Measurements from ENCODE around the gene SH3PXD2B.

Gene SH3PXD2B

DNA sequence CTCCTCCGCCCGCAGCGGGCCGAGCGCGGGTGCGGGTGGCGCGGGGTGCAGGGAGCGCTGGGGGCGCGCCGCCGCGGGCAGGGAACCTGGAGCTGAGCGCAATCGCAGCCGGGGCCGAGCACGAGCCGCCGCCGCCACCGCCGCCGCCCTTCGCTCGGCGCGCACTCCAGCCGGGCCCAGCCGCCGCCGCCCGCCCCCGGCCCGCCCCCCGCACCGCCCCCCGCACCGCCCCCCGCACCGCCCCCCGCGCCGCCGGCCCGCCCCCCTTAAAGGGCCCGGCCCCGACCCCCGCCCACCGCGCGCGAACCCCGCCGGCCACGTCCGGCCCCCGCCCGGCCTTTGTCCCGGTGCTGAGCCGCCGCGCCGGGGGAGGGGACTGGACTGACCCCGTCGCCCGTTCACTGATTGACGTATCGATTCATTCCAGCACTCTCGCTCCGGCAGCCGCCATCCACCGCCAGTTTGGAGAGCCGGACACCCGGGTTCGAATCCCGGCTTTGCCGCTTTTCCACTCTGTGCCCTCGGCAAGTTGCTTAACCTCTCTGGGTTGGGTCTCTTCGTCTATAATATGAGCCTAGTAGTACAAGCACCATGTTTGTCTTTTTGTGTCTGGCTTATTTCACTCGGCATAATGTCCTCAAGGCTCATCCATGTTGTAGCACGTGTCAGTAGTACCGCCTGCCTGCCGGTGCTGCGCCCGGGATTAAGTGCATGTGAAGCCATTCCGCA lies at the start of gene SH3PXD2B:
SH3PXD2B (minus strand) TSS at position 168 of the 729 bp plus-strand sequence. CDS start 173 bp downstream, outside the sequence.
- no peak for DNase-seq

DNA sequence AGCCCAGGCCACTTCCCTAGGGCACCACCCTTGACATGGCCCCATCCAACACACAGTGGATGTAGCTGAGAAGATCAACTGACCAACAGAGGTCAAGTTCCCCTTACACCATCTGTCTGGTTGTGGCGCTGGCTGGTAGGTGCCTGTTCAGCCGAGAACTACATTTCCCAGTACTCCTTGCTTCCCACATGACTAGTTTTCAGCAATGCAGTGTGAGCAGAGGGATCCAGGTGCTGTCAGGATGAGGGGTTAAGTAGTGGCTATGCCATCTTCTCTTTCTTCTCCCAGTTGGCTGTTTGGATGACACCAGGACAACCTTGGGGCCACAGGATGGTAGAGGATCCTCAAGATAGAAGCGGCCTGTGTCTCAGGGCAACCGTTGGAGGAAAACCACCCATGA lies 48.6 kb upstream of the SH3PXD2B start:
- no peak for DNase-seq

DNA sequence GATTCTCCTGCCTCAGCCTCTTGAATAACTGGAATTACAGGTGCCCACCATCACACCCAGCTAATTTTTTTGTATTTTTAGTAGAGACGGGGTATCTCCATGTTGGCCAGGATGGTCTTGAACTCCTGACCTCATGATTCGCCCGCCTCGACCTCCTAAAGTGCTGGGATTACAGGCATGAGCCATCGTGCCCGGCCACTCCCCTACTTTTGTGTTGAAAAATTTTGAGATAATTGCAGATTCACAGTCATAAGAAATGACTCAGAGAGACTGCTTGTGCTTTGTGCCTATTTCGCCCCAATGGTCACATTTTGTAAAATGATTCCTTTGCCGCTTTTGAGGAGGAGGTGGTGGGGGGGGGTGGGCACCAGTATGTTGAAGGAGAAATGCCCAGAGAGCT lies 48.1 kb upstream of the SH3PXD2B start:
- no peak for DNase-seq

DNA sequence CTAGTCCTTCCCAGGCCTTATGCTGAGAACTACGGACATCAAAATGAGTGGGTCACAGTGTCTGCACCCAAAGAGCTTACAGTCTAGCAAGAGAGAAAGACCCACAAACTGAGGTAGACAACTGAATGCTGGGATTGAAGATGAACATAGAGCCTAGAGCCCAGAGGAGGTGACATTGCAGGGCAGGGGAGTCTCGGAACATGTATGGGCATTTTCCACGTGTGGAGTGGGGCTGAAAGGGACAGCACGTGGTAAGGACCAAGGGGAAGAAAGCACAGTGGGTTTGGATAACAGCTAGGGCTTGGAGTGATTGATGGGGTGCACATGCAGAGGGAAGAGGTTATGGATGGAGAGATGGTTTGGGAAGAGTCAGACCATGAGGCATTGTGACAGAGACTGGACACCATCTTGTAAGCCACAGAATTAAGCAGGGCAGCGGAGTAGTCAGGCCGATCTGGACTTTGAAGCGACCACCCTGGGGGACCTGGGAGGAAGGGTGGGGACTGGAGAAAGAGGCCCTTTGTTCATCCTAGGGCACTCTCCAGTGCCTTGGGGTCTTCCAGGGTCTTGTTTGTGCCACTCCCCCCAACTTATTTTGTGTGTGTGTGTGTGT lies 47.5 kb upstream of the SH3PXD2B start:
- DNase-seq: no peak

DNA sequence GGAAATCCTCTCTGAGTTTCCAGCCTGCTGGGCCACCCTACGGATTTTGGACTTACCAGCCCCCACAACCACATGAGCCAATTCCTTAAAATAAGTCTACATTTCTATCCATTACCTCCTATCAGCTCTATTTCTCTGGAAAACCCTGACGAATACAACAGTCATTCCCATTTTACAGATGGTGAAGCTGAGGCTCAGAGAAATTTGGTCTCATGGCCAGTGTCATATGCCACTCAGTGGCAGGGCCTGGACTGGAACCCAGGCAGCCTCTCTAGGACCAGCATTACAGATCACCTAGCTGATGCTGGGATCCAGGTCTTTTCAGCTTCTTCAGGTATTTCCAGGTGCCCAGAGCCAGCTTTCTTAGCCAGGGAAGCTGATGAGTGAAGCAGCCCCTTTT lies 45.0 kb upstream of the SH3PXD2B start:
- no peak for DNase-seq

DNA sequence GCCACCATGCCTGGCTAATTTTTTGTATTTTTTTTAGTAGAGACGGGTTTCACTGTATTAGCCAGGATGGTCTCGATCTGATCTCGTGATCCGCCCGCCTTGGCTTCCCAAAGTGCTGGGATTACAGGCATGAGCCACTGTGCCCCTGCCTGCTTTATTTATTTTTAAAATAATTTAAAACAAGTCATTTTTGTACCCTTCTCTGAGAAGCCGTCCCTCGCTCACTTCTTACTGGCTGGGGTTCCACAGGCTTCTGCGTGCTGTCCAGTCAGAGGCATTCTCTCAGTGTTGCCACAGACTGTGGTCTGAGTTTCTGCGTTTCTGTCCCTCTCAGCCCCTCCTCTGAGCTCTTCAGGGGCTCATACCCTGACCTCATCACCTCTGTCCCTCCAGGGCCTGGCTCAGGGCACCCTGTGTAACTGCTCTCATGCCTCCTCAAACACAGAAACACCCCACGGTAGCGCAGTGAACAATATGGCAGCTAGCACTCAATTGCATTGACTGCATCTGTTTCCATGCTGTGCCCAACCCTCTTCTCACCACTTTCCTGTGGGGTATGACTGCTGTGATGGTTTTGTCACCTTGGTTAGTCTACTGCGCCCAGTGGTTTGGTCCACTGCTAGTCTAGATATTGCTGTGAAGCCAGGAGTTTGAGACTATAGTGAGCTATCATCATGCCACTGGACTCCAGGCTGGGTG lies 44.3 kb upstream of the SH3PXD2B start:
- DNase-seq: no peak

DNA sequence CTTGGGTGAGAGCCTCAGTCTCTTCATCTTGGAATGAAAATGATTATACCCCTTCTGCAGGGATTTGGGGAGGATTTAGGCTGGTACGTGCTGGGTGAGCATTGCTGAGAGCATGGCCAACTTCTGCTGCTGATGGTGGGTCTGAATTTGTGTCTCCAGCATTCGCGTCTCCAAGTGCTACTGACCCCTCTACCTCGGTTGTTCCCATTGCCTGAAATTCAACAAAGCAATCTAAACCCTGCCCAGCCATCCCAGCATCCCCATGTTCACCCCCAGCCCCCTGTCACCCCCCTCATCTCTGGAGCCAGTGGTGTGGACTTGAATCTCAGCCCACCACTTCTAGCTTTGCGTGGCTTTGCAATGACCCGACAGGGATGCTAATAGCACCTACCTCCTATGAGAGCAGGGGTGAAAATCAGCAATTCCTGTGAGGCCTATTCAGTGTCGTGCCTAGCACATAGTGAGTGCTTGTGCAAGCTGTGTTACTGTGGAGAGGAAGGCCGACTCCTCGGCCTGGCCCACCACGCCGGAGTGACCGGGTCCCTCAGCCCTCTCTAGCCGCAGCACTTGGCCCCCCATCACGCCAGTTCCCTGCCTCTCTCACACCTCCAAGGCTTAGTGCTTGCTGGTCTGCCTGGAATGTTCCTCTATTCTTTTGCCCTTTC lies 43.4 kb upstream of the SH3PXD2B start:
- DNase-seq: no peak

DNA sequence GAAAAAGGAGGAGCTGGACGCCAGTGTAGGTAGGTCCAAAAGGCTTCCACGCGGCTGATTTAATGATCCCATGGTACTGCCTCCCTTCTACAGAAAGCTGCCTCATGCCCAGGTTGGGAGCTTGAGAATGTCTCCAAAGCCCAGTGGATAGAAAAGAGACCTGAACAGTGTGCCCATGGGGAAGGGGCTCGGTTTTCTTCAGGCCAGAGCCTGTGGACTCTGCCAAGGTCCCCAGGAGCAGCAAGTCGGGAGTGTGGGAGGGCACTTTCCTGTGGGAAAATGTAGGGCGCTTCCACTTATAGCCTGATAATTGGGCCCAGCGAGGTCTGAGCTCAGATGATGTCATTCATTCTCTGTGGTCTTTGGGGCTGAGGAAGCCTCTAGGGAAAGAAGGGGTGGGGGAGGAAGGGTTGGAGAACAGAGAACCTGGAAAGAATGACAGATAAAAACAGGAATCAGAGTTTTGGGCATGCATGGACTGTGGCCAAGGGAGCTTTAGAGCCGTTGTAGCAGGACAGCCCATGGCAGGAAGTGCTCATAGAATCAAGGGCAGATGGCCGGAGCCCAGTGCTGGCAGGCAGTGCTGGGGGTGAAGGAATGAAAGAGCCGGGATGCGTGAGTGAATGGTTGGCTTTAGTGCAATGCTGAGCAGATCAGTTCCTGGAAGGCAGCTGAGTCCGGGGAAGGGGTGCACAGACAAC lies 42.5 kb upstream of the SH3PXD2B start:
- no peak for DNase-seq

DNA sequence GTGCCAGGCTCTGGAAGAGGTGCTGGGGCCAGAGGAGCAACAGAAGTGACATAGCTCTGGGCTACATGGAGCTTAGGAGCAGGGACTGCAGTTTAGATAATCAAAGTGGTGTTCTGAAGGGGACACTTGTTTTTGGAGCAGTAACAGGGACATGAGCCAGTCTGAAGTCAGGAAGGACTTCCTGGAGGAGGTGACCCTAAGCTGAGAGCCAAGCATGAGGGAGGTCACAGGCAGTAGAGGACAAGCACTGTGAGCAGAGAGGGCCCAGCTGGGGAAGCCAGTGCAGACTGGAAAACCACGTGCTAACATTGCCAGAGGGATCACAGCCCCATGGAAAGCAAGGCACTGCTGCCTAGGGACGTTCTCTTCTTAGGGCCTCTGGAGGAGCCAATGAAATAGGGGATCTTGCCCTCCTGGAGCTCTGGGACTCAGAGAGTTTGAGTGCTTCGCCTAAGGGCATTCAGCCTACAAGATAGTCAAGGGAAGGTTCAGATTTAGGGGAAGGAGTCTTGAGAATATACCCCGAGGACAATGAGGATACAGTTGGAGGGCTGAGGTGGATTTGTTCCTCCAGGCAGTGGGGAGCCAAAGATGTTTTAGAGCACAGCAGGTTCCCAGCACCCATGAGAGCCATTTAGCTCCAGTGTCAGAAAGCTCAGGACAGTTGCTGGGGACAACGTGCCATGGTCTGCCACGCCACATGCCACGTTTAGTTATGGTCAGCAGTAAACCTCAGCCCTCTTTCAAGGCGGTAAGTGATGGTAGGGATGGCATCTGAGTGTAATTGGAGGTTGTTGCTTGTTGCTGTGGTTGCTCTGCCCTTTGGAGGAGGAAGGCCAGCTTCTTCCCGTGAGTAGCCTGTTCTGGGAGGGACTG lies 40.5 kb upstream of the SH3PXD2B start:
- no peak for DNase-seq

DNA sequence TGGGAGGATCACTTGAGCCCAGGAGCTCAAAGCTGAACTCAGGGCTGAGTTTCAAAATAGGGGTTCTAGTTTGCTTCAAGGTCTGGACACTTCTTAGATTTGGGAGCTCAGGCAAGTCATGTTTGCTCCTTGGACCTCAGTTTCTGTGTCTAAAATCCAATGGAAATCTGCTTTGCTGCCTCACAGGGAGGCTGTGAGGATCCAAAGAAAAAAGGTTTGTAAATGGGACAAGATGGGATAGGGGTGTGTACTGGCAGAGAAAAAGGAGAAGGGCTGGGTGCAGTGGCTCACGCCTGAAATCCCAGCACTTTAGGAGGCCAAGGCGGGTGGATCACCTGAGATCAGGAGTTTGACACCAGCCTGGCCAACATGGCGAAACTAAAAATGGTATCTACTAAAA lies 39.6 kb upstream of the SH3PXD2B start:
- DNase-seq: no peak

DNA sequence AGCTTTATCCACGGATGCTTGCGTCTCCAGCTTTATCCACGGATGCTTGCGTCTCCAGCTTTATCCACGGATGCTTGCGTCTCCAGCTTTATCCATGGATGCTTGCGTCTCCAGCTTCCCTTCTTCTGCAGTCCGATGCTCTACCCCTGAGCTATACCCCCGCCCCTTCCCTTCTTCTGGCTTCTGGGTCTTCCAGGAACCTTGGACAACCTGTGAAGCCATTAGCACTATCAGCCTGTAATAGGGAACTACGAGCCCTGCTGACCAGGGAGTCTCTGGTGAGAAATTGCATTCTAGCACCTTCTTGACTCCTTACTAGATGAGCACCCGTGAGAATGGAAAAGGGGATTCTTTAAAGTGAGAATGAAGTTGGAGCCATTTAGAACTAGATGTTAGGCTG lies 39.1 kb upstream of the SH3PXD2B start:
- DNase-seq: no peak

DNA sequence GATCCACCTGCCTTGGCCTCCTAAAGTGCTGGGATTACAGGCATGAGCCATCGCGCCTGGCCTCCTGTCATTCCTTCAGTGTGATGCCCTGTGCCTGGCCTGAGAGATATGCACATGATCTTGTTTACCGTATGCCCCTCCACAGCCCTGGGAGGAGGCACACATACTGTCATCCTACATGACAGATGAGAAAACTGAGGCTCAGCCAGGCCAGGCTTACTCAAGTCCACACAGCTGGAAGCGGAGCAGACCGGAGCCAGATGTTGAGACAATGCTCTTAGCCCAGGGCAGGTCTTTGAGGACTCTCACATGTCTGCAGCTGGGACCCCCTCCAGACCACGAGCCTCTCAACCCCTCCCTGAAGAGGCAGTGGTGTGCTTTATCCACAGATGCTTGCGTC lies 38.7 kb upstream of the SH3PXD2B start:
- no peak for DNase-seq

DNA sequence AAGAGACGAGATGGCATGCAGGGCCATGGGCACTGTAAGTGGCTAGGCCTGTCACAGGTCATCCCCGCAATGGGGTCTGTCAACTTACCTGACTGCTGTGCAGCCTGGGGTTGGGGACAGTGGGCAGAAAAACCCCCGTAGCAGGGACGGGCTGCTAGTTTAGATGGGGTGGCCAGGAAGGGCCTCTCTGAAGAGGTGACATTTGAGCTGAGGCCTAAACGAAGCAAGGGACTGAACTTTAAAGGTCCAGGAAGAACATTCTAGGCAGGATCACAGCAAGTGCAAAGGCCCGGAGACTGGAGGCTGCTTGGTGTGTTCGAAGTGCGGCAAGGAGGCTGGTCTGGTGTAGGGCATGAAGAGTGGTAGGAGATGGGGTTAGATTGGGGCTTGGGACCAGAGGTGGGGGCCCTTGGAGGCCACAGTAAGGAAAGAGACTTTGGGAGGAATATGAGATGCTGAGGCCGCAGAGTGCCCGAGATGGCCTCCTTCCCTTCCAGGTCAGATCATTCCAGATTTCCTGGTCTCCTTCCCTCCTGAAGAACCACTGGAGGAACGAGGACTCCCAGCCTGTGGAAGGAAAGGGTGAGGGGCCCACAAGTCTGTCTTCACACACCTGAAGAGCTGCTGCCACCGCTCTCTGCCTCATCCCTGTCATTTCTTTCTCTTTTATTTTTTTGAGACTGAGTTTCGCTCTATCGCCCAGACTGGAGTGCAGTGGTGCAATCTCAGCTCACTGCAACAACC lies 37.9 kb upstream of the SH3PXD2B start:
- DNase-seq: no peak

DNA sequence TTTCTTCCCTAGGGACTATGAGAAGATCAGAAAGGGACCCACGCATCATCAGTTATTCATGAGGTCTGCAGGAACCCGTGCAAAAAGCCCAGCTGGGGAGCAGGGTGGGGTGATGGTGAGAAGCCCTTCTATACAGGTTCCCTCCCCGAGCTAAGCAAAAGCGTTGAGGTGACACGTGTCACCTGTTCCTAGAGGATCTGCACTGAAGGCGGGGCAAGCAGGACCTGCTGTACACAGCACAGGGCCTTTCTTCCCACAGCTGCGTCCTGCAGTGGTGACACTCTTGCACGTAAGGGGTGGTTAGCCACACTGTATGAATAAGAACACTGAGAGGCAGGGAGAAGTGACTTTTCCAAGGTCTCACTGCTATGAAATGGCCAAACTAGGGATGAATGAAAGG lies 37.2 kb upstream of the SH3PXD2B start:
- DNase-seq: no peak

DNA sequence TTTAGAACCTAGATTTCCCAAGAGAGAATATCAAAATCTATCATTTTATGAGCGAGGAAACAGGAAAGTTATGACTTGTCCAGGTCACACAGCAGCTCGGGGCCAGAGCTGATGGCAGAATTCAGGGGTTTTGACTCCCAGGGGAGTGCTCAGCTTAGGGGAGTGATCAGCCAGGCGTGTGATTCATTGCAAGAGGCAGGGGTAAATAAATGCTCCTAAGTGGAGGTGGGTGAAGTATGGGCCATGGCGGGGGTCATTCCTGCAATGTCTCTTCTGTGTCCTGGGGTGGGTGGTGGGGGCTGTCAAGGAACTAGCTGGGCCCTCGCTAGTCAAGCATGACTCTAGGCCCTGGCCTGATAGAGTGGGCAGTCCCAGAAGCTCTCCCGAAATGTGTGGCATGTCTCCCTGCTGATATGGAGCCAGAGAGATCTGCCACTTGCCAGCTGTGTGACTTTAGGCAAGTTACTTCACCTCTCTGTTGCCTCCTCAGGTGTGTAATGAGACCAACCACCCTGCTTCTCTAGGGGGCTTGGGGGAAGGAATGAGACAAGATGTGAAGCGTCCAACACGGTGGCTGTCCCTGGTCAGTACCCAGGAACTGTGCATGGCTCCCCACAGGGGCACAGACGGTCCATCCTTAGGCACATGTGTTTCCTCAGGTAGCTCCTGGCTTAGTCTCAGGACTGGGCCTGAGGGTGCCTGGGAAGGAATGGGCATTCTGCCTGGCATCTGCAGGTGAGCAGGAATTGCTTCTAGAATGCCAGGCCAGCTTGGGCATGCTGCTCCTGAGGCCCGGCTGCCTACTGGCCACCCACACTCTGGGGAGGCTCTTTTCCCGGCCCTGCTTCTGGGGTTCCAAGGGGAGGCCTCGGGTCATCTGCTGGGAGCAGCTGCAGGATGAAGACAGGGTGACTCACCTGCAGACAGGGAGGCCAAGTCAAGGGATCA lies 36.5 kb upstream of the SH3PXD2B start:
- no peak for DNase-seq

DNA sequence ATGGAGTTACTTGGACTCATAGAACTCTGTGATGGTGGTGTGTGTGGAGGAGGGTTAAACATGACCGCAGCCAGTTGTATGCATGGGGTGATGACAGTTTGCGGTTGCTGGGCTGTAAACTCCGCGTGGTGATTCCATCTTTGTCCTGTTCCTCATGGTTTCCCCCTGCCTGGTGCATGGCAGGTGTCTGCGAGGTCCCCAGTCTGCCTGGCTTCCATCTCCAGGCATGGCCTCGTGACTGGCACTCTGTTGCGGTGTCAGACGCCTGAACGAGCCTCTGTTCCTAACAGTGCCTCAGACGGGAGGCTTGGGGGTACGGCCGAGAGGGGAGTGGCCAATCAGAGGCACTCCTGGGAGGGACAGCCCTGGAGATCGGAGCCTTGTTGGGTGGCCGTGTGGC lies 33.9 kb upstream of the SH3PXD2B start:
- DNase-seq: no peak

DNA sequence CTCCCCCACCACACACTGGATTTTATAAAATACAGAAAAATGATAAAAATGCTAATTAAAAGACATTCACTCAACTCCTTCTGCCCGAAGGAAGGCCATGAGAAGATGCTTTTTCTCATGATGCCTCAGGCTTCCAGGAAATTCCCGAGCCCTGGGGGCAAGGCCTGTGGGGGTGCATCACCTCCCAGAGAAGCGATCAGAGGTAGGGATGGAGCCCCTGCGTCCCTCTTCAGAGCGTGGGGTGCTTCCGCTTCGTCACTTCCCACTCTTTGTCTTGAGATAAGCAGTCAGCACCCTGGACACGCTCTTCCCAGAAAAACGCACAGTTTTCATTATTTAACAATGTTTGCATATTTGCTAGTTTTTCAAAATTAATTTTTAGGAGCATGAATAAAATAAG lies 33.3 kb upstream of the SH3PXD2B start:
- no peak for DNase-seq

DNA sequence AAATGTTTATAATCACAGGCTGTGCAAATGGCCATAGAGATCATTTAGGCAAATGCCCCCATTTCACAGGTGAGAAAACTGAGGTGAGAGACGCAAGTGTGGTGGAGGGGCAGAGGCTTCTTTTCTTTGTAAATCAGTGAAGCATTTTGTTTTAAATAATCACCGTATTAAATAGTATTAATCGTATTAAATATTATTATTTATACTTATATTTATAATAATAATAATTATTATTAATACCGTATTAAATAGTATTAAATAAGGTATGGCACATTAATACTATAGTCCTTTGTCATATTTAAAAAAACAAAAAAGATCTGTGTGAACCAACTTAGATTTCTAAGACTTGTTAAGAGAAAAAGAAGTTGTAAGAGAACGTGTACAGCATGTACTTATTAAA lies 32.6 kb upstream of the SH3PXD2B start:
- DNase-seq: no peak

DNA sequence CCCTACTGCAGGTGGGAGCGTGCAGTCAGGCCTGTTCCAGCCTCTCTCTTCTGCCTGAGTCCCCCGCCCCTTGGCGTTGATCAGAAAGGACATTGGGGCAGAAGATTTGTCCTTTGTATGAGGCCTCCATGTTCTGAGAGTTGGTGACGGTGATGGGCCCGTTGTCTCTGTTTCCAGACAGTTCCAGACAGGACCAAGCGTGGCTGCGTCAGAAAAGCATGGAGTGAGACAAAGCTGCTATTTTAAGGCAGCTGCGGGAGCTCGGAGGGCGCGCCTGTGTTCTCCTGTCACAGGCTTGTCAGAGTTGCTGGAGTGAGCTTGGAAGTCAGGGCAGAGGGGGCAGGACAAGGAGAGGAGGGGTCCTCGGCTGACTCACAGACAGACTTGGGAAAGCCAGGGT lies 32.1 kb upstream of the SH3PXD2B start:
- DNase-seq: no peak

Measured in CD4-positive, alpha-beta T cell treated with Interleukin-4 for 4 hours (primary cell).